Measurements from ENCODE around the gene LRP1-AS. TPM values are rescaled to one million over a fixed set of nuclear protein-coding genes. Genes with fewer than 3 reads are reported as not detected.

The LRP1-AS gene
- total RNA-seq, 2 donors from 2014 or later: not detected

DNA sequence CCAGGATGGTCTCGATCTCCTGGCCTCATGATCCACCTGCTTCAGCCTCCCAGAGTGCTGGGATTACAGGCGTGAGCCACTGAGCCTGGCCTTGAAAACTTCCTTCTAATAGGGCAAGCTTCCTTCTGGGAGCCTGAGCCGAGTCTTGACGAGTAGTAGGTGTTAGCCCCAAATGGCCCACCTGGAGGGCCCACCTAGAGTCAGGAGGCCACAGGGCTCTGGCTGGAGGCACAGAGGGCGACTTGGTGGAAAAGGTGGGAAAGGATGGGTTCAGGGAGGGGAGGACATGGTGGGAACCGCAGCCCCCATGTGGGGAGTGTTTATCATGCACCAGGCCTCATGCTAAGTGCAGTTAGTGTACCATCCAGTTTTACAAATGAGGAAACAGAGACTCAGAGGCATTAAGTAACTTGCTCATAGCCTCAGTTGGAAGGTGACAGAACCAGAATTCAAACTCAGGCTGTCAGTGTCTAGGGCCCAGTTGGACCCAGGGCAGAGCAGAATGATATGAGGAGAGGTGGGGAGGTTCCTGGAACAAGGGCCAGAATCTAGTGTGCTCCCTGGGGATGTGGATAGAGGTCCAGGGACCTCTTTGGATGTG is 3.1 kb upstream of the LRP1-AS start:
- Mint-ChIP-seq H3K9me3 (no peaks in the 10 kb centered on the region), H3K36me3 (no peaks in the 10 kb centered on the region), H3K4me3 (no peak overlapping the region), H3K4me1 (ENCODE audit: low read depth in 2 of 2) (peaks cover 0 to 2% of the 10 kb centered on the region in 2 donors), H3K27ac (no peak overlapping the region), H3K27me3 (peaks cover 0 to 3% of the 10 kb centered on the region in 2 donors)
- DNase-seq (ENCODE audit: low spot score) (no peak), ATAC-seq (no peak)

DNA sequence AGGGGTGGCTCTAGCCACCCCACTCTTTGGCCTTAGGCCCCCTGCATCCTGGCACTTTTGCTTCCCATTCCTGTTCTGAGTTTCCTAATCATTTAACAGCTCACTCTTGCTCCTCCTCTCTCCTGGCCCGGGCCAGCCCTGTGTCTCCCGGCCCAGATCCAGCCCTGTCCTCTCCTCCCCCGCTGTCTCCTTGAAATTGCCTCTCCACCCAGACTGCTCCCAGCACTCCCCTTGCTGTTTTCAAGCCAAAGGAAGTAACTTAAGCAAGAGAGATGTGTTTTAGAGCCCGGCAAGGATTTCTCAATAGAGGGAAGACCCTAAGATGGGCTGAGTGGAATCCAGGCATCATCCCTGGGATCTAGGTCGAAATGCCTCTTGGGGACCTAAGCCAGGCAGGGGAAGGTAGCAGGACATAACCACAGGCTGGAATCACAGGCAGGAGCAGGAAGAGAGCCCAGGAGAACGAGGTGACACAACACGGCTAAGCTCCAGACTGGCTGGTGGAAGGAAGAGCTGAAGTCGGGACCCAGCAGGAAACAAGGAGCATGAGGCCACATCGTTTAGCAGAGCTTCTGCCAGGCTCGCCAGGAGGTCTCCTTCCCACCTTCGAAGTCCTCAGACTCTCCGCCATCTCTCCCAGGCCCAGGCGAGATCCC is 2.0 kb upstream of the LRP1-AS start:
- ATAC-seq: no peak

DNA sequence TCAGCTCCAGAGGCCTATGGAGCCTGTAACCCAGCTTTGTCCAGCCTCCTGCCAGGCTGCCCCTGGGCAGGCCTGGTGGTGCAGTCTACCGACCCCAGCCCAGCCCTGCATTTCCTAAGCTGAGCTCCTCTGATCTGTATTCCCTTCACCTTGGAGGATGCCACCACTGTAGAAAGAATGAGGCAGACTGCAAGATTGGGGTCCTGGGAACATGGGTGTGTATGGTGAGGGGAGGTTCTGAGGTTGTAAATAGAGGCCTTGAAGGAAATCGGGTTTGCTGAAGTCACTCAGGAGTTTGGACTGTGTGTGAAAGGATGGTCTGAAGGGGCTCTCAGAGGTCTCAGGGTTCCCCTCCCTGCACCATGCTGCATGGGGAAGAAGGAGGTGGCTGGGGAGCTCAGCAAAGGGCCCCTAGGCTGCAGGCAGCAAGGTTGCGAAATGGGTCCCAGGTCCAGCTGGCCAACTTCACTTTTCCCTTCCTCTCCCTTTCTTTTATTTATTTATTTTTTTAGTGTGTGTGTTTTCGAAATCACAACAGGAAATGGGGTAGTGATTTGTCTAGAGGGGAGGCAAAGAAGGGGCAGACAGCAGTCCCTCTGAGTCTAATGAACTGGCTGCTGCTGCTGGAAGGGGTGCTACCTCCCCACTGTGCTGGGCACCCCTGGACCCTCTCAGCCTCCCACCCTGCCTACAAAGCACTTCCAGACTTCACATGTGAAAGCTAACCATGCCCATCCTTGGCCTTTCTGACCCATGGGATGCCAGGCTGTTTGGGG is 1.2 kb upstream of the LRP1-AS start:
- H3K9me3 Mint-ChIP-seq: no peaks in the 10 kb centered on the region
- H3K27me3 Mint-ChIP-seq: no peaks in the 10 kb centered on the region
- no peak for DNase-seq (ENCODE audit: low spot score)
- peaks cover 0 to 2% of the 10 kb centered on the region in 2 donors for H3K4me1 Mint-ChIP-seq (ENCODE audit: low read depth in 2 of 2)
- no peak overlapping the region for H3K4me3 Mint-ChIP-seq
- no peaks in the 10 kb centered on the region for H3K36me3 Mint-ChIP-seq
- H3K27ac Mint-ChIP-seq: no peak overlapping the region
- no peak for ATAC-seq

More for the DNA sequence above, 2.0 kb upstream of the LRP1-AS start:
- no peaks in the 10 kb centered on the region for H3K9me3 Mint-ChIP-seq
- no peak overlapping the region for H3K4me3 Mint-ChIP-seq
- H3K27me3 Mint-ChIP-seq: no peaks in the 10 kb centered on the region
- H3K27ac Mint-ChIP-seq: no peak overlapping the region
- H3K4me1 Mint-ChIP-seq (ENCODE audit: low read depth in 2 of 2): peaks cover 0 to 2% of the 10 kb centered on the region in 2 donors
- no peak for DNase-seq (ENCODE audit: low spot score)
- H3K36me3 Mint-ChIP-seq: no peaks in the 10 kb centered on the region

DNA sequence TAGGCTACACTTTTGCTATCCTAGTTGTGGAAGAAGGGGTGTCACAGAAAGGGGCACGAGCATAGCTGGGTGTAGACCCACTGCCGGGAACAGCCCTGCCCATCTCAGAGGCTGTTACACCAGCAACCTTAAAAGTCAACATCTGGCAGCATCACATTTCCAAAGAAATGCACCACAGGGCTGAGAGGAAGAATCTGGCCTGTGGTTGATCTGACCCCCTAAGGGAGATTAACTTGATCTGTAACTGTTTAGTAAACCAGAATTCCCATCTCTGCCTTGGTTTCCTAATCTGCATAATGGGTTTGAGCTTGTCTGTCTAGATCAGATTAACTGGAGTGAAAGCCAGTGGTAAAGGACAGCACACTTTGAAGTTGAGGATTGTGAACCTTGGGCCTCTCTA is 1.3 kb downstream of the LRP1-AS start:
- Mint-ChIP-seq H3K4me1 (ENCODE audit: low read depth in 2 of 2) (peaks cover 0 to 2% of the 10 kb centered on the region in 2 donors), H3K9me3 (no peaks in the 10 kb centered on the region), H3K27ac (no peak overlapping the region), H3K36me3 (no peaks in the 10 kb centered on the region), H3K27me3 (no peaks in the 10 kb centered on the region), H3K4me3 (no peak overlapping the region)
- no peak for DNase-seq (ENCODE audit: low spot score)
- no peak for ATAC-seq

DNA sequence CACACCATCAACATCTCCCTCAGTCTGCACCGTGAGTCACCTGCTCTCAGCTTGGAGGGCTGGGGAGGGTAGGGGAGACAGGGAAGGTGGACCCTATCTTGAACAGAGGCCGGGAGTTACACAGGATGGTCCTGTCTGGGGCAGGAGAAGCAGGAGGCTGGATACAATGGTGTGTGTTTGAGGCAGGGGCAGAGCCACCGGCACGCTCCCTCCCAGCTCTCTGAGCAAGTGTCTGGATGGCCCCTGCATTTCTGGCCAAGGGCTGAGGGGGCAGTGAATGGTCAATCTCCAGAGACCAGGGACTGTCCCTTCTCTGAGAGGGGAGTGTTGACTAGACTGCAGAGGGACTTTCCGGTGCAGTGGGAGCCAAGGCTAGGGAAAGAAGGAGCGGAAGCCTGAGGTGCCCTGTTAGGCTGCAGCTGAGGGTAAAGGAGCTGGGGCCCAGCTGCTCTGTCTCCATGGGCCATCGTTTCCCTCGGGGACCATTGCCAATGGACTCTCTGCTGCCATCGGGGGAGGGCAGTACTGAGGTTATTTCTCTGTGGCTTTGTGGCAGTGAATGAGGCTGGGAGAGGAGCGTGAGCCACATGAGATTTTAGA is 1.9 kb downstream of the LRP1-AS start:
- no peak overlapping the region for H3K27ac Mint-ChIP-seq

DNA sequence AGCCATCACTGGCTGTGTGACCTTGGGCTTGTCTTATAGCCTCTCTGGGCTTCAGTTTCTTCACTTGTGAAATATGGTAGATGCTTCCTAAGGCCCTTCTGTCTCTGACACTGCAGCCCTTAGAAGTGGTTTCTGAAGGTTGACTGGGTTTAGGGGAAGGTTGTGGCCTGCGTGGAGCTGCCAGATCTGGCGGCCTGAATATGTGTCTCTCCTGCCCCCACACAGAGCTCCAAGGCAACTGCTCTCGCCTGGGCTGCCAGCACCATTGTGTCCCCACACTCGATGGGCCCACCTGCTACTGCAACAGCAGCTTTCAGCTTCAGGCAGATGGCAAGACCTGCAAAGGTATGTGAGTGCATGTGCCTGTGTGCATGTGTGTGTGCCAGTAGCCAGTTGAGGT is 4.0 kb downstream of the LRP1-AS start:
- H3K27ac Mint-ChIP-seq: no peak overlapping the region
- peaks cover 2 to 7% of the 10 kb centered on the region in 2 donors for H3K27me3 Mint-ChIP-seq
- DNase-seq (ENCODE audit: low spot score): no peak
- no peaks in the 10 kb centered on the region for H3K9me3 Mint-ChIP-seq
- H3K36me3 Mint-ChIP-seq: no peaks in the 10 kb centered on the region
- no peak overlapping the region for H3K4me3 Mint-ChIP-seq
- ATAC-seq: no peak
- peaks cover 4 to 5% of the 10 kb centered on the region in 2 donors for H3K4me1 Mint-ChIP-seq (ENCODE audit: low read depth in 2 of 2)

More for the DNA sequence above, 1.9 kb downstream of the LRP1-AS start:
- H3K4me1 Mint-ChIP-seq (ENCODE audit: low read depth in 2 of 2): peaks cover 0 to 2% of the 10 kb centered on the region in 2 donors
- ATAC-seq (no peak), DNase-seq (ENCODE audit: low spot score) (no peak)
- H3K4me3 Mint-ChIP-seq: no peak overlapping the region
- no peaks in the 10 kb centered on the region for H3K27me3 Mint-ChIP-seq
- H3K9me3 Mint-ChIP-seq: no peaks in the 10 kb centered on the region
- no peaks in the 10 kb centered on the region for H3K36me3 Mint-ChIP-seq

DNA sequence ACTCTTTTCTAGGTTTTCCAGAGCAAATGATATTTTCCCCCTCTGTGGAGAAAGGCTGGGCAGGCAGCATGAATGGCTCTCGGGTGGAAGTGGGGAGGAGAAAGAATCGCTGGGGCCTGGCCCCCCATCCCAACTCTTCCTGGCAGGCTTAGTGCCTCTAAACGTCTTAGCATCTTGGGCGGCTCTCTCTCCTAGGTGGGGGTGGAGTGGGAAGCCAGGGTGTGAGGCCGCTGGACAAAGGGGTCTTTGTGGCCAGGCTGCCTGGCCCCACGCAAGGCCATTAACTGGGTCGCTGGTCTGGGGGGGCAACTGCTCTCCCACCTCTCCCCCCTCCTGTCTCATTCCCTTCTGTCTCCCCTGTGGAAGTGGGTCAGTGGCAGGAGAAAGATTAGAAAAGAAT is 4.7 kb downstream of the LRP1-AS start:
- no peaks in the 10 kb centered on the region for H3K9me3 Mint-ChIP-seq

DNA sequence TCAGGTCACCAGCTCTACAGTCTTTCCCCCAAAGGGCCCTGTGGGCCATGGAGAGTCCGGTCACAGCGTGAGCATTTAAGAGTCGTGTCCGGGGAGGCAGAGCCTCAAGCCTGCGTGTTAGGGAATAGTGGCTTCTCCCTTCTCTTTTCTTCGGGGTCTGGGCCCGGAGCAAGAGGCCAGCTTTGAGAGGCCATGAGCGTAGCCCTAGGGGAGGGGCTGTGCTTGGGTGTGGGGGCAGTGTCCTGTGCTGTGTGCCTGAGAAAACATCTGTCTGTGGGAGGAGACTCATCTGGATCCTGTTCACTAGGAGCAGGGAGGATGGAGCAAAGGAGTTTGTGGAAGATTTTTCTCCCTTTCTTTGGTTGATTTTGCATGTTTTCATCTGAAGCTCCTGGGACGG is 5.3 kb downstream of the LRP1-AS start:
- no peak overlapping the region for H3K4me3 Mint-ChIP-seq
- H3K27ac Mint-ChIP-seq: no peak overlapping the region
- no peaks in the 10 kb centered on the region for H3K9me3 Mint-ChIP-seq
- H3K4me1 Mint-ChIP-seq (ENCODE audit: low read depth in 2 of 2): peaks cover 4 to 5% of the 10 kb centered on the region in 2 donors
- DNase-seq (ENCODE audit: low spot score) (no peak), ATAC-seq (no peak)
- H3K36me3 Mint-ChIP-seq: no peaks in the 10 kb centered on the region
- peaks cover 2 to 7% of the 10 kb centered on the region in 2 donors for H3K27me3 Mint-ChIP-seq

More for the DNA sequence above, 4.7 kb downstream of the LRP1-AS start:
- ATAC-seq (no peak), DNase-seq (ENCODE audit: low spot score) (no peak)
- Mint-ChIP-seq H3K36me3 (no peaks in the 10 kb centered on the region), H3K27ac (no peak overlapping the region), H3K4me3 (no peak overlapping the region), H3K4me1 (ENCODE audit: low read depth in 2 of 2) (peaks cover 4 to 5% of the 10 kb centered on the region in 2 donors), H3K27me3 (peaks cover 2 to 7% of the 10 kb centered on the region in 2 donors)

DNA sequence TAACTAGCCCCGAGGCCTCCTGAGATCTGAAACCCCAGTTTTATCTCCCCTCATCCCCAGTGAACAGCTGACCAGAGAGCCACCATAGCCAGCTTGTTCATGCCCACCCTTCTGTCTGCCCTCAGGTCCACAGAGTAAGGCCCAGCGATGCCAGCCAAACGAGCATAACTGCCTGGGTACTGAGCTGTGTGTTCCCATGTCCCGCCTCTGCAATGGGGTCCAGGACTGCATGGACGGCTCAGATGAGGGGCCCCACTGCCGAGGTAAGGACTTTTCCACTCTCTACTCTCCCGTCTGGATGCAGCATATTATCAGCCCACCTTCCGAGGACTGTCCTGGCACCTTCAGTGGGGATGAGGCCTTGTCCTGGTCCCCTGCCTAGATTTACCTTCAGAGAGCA is 6.2 kb downstream of the LRP1-AS start:
- Mint-ChIP-seq H3K4me1 (ENCODE audit: low read depth in 2 of 2) (peaks cover 4 to 5% of the 10 kb centered on the region in 2 donors), H3K9me3 (no peaks in the 10 kb centered on the region), H3K27ac (no peak overlapping the region), H3K36me3 (no peaks in the 10 kb centered on the region), H3K4me3 (no peak overlapping the region), H3K27me3 (peaks cover 2 to 7% of the 10 kb centered on the region in 2 donors)
- no peak for DNase-seq (ENCODE audit: low spot score)
- no peak for ATAC-seq

DNA sequence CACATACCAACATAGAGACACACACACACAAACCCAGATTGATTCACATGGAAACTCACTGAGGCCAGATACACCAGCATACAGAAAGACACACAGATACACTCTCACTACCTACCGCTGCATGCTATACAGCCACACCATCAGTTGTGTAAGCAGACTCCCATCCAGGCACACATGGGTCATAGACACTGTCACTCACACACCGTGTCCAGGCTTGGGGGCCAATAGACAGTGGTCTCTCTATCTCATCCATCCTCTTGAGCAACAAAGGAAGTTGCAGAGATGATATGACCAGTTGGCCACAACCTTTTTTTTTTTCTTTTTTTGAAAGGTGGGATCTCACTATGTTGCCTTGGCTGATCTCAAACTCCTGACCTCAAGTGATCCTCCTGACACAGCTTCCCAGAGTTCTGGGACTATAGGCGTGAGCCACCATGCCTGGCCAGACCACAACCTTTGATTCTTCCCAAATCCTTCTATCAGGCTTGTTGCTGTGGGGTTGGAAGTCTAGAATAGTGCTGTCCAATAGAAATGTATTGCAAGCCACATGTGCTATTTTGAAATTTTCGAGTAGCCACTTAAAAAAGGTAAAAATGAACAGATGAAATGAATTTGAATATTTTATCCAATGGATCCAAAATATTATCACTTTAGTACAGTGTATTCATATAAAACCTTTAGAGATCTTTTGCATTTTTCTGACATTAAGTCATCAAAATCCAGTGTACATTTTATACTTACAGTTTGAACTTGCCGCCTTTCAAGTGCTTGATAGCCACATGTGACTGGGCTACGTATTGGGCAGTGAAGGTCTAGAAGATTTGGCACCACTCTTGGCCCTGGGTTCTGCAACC is 7.4 kb downstream of the LRP1-AS start:
- Mint-ChIP-seq H3K4me1 (ENCODE audit: low read depth in 2 of 2) (peaks cover 3 to 4% of the 10 kb centered on the region in 2 donors), H3K4me3 (peak overlapping the region; percentile 59)
- ATAC-seq: peak; percentile 63 to 72

DNA sequence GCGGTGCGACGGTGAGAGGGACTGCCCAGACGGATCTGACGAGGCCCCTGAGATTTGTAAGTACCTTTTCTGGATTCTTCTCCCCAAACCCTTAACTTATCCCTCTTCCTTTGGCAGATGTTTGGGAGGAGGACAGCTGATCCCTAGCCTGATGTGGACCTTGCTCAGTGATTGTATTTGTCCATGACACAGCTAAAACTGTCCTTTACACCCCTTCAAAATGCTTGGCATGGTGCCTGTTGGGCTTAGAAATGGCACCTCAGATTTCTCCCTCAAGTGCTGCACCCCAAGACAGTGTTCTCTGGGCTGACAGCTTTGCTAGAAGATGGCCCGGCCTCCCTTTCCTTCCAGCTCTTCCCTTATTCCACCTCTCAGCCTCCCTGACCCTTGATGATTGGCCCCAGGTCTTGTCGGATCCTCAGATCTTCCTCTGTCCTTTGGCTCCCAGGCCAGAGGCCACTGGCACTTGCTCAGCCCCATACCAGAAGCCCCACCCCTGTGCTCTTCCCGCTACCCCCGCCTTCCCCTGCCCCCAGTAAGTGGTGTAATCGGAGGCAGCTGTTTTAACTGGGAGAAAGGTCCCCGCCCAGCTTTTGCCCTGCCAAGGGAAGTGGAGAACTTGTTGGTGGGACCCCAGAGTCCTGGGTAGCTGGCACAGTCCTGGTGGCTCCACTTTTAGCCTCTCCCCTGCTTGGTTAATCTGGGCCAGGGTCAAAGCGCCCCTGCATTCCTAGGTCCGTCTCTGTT is 8.7 kb downstream of the LRP1-AS start:
- Mint-ChIP-seq H3K27me3 (peaks cover 7% of the 10 kb centered on the region in 2 donors), H3K4me3 (no peak overlapping the region), H3K36me3 (no peaks in the 10 kb centered on the region), H3K9me3 (no peaks in the 10 kb centered on the region), H3K27ac (peak overlapping the region in 1 of 2 donors; percentile 18), H3K4me1 (ENCODE audit: low read depth in 2 of 2) (peaks cover 3 to 4% of the 10 kb centered on the region in 2 donors)
- ATAC-seq: no peak
- no peak for DNase-seq (ENCODE audit: low spot score)

More for the DNA sequence above, 7.4 kb downstream of the LRP1-AS start:
- Mint-ChIP-seq H3K27ac (peak overlapping the region in 1 of 2 donors; percentile 18), H3K9me3 (no peaks in the 10 kb centered on the region), H3K27me3 (peaks cover 2 to 7% of the 10 kb centered on the region in 2 donors), H3K36me3 (no peaks in the 10 kb centered on the region)
- peak; percentile 15 for DNase-seq (ENCODE audit: low spot score)

DNA sequence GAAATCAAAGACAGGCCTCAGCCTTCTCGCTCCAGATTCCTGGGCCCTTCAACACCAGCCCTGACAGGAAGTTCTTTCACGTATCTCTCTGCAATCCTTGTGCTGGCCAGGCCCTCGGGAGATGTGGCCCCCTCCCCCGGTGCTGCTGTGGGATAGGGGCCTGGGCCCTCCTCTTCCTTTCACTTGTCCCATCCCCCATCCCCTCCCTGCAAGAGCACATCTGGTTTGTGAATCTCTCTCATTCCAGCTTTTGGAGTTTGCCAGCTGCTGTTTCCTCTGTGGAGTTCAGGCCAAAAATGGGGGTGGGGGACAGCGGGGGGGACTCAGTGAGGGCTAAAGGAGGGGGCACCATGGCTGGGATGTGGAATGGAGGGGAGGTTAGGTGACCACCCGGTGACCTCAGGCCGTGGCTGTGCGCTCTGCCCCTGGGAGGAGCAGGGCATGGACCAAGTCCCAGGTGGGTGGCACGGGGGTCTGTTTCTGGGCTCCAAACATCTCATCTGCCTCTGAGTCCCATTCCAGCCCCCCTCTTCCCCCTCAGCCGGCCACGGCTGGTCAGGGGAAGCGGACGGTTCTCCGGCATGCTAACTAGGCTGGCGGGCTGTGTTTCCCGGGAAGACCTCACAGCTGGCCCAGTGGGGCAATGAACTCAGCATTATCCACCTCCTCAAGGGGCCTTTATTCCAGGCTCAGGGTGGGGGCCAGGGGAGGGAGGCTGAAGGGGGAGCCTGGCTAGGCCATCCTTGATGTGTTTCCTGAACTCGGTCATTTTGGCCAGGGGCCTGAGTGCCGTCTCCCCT is 11.7 kb downstream of the LRP1-AS start:
- H3K4me3 Mint-ChIP-seq: no peak overlapping the region
- no peak overlapping the region for H3K27ac Mint-ChIP-seq
- no peaks in the 10 kb centered on the region for H3K9me3 Mint-ChIP-seq
- no peaks in the 10 kb centered on the region for H3K36me3 Mint-ChIP-seq
- DNase-seq (ENCODE audit: low spot score): peak; percentile 54
- no peak for ATAC-seq
- peaks cover 3 to 4% of the 10 kb centered on the region in 2 donors for H3K4me1 Mint-ChIP-seq (ENCODE audit: low read depth in 2 of 2)
- peaks cover 14 to 19% of the 10 kb centered on the region in 2 donors for H3K27me3 Mint-ChIP-seq

Measured in natural killer cell treated with Interleukin-12 subunit alpha and Interleukin-12 subunit beta and Interleukin-15 and Interleukin-18, amount 100 ng/mL, for 72 hours (primary cell).